H1 (cell line): ENCODE results near the gene MGMT. TPM values are rescaled to one million over a fixed set of nuclear protein-coding genes. Genes with fewer than 3 reads are reported as not detected.

Experiments used
- ASH2L ChIP-seq: fragments of 200-600, 300-600 bp; sonication (generic); IDR thresholded peaks from one replicate; pipeline ENCODE4 v1.7.1; 2017; ENCODE audit warnings: low read length
- CBX5 ChIP-seq: fragments of 300-800, 300-1000 bp; sonication (generic); IDR thresholded peaks from 2 replicates; pipeline ENCODE4 v1.7.1; 2016; ENCODE audit warnings: antibody characterized with exemption, low read length, low read depth
- POU5F1 ChIP-seq: IDR thresholded peaks from 2 replicates; pipeline ENCODE4 v1.6.1; 2011; ENCODE audit warnings: low read depth, mild to moderate bottlenecking, low read length, moderate library complexity
- TEAD4 ChIP-seq: IDR thresholded peaks from 2 replicates; pipeline ENCODE4 v1.6.1; 2012; ENCODE audit warnings: low read depth, low read length, inconsistent platforms, mixed read lengths
- YY1 ChIP-seq: IDR thresholded peaks from 2 replicates; pipeline ENCODE4 v1.6.1; 2011; ENCODE audit warnings: low read depth, mild to moderate bottlenecking, low read length
- polyA plus RNA-seq, 7 experiments: library from polyadenylated mRNA; depleted of rRNA in 3 of 7; stranded (reverse) in 5 of 7; unstranded in 2 of 7; fragments of >200 nt in 5 of 7; fragments of 200-250 nt in 2 of 7; gene quantifications; 1 replicate in 5 of 7; 2 replicates in 1 of 7; 4 replicates in 1 of 7; pipeline versions ENCODE4 v1.2.1 to v1.2.3, GENCODE V29; 2011 to 2013; ENCODE audit warnings: missing spikeins in 2 of 7, mixed read lengths in 2 of 7
- total RNA-seq: library from RNA; stranded (reverse); fragmentation: NEBNext Ultra II Directional; extraction: Animal tissue kit (Norgen Biotek cat#: 25700); gene quantifications from 2 replicates; pipeline ENCODE4 v1.2.1, GENCODE V29; 2021
- TF ChIP-seq, protein P1 (sequence below), 3 experiments: IDR thresholded peaks; 1 replicate in 2 of 3; 2 replicates in 1 of 3; pipeline versions ENCODE4 v1.5.1 to v1.6.1; 2011; ENCODE audit warnings: low read length in 3 of 3, mild to moderate bottlenecking in 3 of 3, inconsistent platforms in 2 of 3, low read depth in 1 of 3, moderate library complexity in 1 of 3; ENCODE audit not compliant: insufficient read depth in 1 of 3; ENCODE audit errors: control extremely low read depth in 1 of 3

MGMT gene
- total and polyA plus RNA-seq, 2 of the 8 experiments (the other 6 are each of a cell fraction or from before 2014, with no cell fraction given), result 9.9 to 10.7 TPM

DNA sequence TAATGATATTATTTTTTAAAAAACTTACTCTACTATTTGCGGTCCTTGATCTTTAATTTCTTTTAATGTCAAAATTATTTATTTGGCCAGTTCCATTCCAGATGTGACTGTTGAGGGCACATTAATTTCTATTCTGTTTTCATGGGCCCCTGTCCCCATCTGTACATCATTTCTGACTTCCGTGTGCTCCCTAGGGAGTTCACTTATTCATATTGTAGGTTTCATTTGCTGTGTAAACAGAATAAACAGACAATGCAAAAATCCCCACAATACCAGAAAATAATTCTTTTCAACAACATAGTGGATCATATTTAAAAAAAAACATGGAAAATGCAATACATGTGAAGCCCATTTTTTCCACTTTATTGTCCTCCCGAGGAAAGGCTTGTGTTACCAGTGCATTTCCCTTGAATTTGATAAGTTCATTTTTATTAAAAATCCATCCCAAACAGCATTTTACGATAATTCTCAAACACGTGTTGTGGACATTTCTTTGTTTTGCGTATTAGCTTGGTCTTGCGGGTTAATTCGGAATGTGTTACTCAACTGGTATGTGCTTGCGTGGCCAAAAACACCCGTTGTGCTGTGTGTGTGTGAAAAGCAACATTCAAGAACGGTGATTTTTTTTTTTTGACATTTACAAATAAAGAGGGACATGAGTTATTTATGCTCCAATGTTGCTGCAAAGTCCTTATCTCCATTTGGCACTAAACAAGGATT is 138.4 kb downstream of the MGMT start (continued):
- TF ChIP-seq, protein P1, sequence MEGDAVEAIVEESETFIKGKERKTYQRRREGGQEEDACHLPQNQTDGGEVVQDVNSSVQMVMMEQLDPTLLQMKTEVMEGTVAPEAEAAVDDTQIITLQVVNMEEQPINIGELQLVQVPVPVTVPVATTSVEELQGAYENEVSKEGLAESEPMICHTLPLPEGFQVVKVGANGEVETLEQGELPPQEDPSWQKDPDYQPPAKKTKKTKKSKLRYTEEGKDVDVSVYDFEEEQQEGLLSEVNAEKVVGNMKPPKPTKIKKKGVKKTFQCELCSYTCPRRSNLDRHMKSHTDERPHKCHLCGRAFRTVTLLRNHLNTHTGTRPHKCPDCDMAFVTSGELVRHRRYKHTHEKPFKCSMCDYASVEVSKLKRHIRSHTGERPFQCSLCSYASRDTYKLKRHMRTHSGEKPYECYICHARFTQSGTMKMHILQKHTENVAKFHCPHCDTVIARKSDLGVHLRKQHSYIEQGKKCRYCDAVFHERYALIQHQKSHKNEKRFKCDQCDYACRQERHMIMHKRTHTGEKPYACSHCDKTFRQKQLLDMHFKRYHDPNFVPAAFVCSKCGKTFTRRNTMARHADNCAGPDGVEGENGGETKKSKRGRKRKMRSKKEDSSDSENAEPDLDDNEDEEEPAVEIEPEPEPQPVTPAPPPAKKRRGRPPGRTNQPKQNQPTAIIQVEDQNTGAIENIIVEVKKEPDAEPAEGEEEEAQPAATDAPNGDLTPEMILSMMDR (IDR thresholded peaks at IDR 0.05; ENCODE audit: control extremely low read depth in 1 of 3, insufficient read depth in 1 of 3, low read depth in 1 of 3, low read length in 3 of 3), result no peak
- no peak for TF ChIP-seq TEAD4
- TF ChIP-seq YY1, result no peak
- TF ChIP-seq CBX5, result no peak
- no peak for TF ChIP-seq POU5F1
- no peak for TF ChIP-seq ASH2L
- TF ChIP-seq, all 59 proteins: peak for 0
